Measurements from ENCODE around the gene CYP2D6. TPM values are rescaled to one million over a fixed set of nuclear protein-coding genes. Genes with fewer than 3 reads are reported as not detected.

Gene CYP2D6
- polyA plus RNA-seq, 4 donors: 1.8 to 15.9 (median 3.7) TPM

DNA sequence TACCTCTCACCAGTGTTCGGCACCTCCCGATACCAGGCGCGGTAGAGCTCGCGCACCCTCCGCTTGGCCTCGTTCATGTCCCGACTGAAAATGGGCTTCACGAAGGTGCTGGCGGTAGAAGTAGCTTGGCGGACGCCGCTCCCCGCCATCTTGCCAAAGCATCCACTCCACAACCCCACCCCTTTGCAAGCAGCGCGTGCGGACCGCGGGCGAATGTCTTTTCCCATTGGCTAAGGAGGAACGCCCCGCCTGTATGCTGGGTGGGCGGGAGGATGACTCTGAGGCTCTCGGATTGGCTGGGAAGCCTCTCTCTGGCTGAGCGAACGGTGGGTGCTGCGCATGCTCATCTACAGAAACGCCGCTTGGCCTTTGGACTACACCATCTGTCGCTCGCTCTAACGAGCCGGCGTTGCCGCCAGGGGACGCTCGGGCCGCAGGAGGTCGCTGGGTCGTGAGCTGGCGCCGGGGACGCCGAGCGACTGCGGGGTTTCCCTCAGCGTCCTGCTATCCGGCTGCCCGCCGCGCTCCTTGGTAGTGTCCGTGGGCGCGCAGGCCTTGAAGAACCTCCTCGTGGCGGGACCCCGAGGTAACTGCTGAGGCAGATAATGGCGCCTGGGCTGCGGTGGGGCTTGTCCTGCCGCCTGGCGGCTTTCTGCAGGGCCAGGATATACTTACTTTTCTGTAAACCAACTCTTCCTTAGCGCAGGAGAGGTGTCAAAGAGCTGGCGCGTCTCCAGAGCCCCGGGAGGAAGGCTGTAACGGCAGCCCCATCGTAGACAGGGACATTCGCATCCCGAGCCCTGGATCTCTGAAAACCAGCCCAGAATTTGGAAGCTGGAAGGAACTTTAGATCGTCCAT lies 39.8 kb downstream of the CYP2D6 start, which contains the start of gene NDUFA6:
Gene NDUFA6, minus strand, starts transcription at position 177 of the 859 bp plus-strand sequence. Its CDS starts 28 bp downstream, at position 149.
- DNase-seq (ENCODE audit: low read depth in 4 of 4, low spot score in 3 of 4): peak; percentile 96 to 99 (median 98)

- DNase-seq (ENCODE audit: low read depth in 4 of 4, low spot score in 3 of 4): no peak
These were observed 44.6 kb downstream of the CYP2D6 start for GRCh38 chr22:42086051-42086450.

GRCh38 chr22:42084874-42085273 lies 45.7 kb downstream of the CYP2D6 start:
- DNase-seq (ENCODE audit: low read depth in 4 of 4, low spot score in 3 of 4): no peak

DNA sequence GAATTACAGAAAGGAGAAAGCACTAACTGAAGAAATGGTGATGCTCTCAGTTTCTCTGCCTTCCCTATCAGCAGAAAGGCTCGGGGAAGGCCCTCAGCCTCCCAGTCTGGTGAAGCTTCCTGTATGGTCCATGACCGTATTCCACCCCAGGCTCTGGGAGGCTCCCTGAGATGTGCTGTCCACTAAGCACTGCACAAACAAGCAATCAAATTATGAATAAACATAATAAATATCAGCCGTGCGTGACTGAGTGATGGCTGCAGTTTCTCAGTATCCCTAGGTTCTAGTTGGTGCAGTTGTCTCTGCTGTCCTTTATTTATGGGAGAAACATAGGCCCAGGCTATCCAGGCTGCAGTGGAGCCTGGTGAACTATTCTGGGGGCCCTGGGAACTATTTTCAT lies 47.5 kb downstream of the CYP2D6 start:
- DNase-seq (ENCODE audit: low read depth in 4 of 4, low spot score in 3 of 4): no peak

DNA sequence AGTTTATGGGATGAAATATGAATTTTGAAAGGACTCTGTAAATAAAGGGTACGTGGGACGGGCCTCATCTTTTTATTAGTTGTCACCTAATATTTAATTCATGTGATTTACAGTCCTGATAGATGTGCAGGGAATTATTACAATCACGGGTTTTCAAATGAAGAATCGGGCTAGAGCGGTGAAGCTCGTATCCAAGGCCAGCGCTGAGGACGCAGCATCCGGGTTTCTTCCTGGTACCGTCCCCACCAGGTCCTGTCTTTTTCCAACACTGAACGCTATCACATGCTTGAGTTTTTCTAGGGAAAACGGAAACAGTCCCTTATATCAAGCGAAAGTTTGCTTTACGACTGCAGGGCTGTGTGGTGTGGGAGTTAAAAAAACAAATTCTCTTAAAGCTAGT lies 50.3 kb downstream of the CYP2D6 start:
- DNase-seq (ENCODE audit: low read depth in 4 of 4, low spot score in 3 of 4): no peak

DNA sequence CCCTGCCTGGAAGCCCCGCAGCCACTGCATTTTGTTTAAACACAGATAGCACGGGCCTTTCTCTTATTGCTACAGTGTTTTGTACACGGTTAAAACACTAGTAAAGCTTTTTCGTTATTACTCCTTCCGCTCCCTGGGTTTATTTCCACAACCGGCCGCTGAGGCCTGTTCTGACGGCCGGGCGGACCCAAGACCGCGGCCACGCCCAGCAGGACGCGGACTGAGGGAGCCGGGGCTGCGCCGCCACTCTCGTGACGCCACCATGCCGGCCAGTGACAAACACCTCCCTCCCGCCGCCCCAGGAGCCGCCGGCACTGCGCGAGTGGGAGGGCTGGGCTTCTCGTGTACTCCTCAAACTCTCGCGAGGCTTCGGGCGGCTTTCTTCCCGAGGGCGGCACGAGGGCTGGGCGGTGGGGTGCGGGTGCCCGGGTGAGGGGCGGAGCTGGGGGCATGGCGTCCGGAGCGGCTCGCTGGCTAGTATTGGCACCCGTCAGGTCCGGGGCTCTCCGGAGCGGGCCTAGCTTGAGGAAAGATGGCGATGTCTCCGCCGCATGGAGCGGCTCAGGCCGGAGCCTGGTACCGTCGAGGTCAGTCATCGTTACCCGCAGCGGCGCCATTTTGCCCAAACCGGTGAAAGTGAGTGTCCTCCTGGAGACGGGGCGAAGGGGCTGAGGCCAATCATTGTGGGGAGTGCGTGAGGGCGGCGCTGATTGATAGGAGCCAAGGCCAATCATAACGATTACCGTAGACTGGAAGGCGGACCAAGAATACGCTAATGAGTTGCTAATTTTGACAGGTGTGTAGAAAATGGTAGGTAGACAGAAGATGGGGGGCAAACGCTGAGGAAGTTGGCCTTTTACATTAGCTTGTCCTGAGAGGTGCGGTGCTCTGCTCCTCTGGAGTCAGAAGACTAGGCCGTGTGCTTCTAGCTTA lies 51.0 kb downstream of the CYP2D6 start, which contains the start of gene SMDT1:
Gene SMDT1, plus strand, starts transcription at position 382 of the 933 bp plus-strand sequence. Its CDS starts 69 bp downstream, at position 451.
- DNase-seq (ENCODE audit: low read depth in 4 of 4, low spot score in 3 of 4): peak; percentile 95 to 97 (median 96)

GRCh38 chr22:42078469-42079318 lies 51.9 kb downstream of the CYP2D6 start:
- DNase-seq (ENCODE audit: low read depth in 4 of 4, low spot score in 3 of 4): no peak

DNA sequence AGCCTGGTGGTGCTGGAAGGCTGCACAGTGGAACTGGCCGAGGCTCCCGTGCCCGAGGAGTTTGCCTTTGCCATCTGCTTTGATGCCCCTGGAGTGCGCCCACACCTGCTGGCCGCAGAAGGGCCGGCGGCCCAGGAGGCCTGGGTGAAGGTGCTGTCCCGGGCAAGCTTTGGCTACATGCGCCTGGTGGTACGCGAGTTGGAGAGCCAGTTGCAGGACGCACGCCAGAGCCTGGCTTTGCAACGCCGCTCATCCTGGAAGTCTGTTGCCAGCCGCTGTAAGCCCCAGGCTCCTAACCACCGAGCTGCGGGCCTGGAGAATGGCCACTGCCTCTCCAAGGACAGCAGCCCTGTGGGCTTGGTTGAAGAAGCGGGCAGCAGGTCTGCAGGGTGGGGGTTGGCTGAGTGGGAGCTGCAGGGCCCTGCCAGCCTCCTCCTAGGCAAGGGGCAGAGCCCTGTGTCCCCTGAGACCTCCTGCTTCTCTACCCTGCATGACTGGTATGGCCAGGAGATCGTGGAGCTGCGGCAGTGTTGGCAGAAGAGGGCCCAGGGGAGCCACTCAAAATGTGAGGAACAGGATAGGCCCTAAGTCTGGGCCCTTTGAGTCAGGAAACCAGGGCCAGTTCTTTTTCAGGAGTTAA lies 53.0 kb downstream of the CYP2D6 start:
- DNase-seq (ENCODE audit: low read depth in 4 of 4, low spot score in 3 of 4): no peak

DNA sequence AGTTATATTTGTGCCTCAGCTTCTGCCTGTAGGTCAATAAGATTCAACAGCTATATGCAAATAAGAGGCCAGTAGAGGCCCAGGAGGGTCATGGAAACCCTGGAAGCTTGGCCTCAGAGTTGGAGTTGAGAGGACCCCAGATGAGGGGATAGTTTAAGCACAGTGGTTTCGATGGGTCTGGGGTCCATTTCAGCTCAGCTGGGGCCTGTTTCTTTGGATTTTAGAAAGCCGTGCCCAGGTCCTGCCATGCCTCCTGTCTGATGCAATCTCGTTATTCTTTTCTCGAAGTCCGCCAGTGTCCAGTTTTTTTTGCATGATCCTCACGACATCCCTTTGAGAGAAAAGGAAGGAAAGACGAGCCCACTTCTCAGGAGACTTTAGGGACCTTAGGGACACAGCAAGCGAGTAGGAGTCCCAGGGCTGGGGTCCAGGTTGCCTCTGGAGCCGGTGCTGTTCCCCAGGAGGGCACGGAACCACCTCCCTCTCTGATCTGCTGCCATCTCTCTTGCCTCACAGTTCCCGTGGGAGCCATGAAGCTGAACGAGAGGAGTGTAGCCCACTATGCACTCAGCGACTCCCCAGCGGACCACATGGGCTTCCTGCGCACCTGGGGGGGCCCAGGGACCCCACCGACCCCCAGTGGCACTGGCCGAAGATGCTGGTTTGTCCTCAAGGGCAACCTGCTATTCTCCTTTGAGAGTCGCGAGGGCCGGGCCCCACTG lies 53.7 kb downstream of the CYP2D6 start:
- no peak for DNase-seq (ENCODE audit: low read depth in 4 of 4, low spot score in 3 of 4)

Other genes starting within 250 kb of the CYP2D6 start
- 1 to 10 TPM in 1 of 4 donors, under 1 TPM in 3; 0.22 to 1.7 (median 0.46) TPM for gene SHISA8, start 215.7 kb downstream of the CYP2D6 start, polyA plus RNA-seq (ENCODE audit: insufficient read length in 4 of 4)
- gene TNFRSF13C, start 204.0 kb downstream of the CYP2D6 start, polyA plus RNA-seq (ENCODE audit: insufficient read length in 4 of 4): 1 to 10 TPM; 1.4 to 4.0 (median 1.9) TPM
- 10 to 100 TPM; 10.3 to 15.6 (median 11.6) TPM for gene CENPM, start 183.7 kb downstream of the CYP2D6 start, polyA plus RNA-seq (ENCODE audit: insufficient read length in 4 of 4)
- 10 to 100 TPM in 1 of 4 donors, 1 to 10 TPM in 3; 6.4 to 10.0 (median 7.8) TPM for gene SEPTIN3, start 161.4 kb downstream of the CYP2D6 start, polyA plus RNA-seq (ENCODE audit: insufficient read length in 4 of 4)
- 1 to 10 TPM; 2.4 to 5.2 (median 4.3) TPM for gene WBP2NL, start 132.0 kb downstream of the CYP2D6 start, polyA plus RNA-seq (ENCODE audit: insufficient read length in 4 of 4)
- gene NAGA, start 60.0 kb downstream of the CYP2D6 start, polyA plus RNA-seq (ENCODE audit: insufficient read length in 4 of 4): 10 to 100 TPM; 27.1 to 33.2 (median 27.7) TPM
- 10 to 100 TPM; 10.3 to 31.7 (median 10.7) TPM for gene PHETA2, start 56.6 kb downstream of the CYP2D6 start, polyA plus RNA-seq (ENCODE audit: insufficient read length in 4 of 4)
- gene SMDT1, start 51.1 kb downstream of the CYP2D6 start, polyA plus RNA-seq (ENCODE audit: insufficient read length in 4 of 4): 100 to 1,000 TPM in 2 of 4 donors, 10 to 100 TPM in 2; 47.7 to 124 (median 104) TPM
- gene NDUFA6, start 40.0 kb downstream of the CYP2D6 start, polyA plus RNA-seq (ENCODE audit: insufficient read length in 4 of 4): 100 to 1,000 TPM in 2 of 4 donors, 10 to 100 TPM in 2; 74.8 to 131 (median 107) TPM
- gene TCF20, start 139.8 kb upstream of the CYP2D6 start, polyA plus RNA-seq (ENCODE audit: insufficient read length in 4 of 4): 10 to 100 TPM; 18.4 to 28.4 (median 25.4) TPM